ENCODE results near the gene IL1RAP. TPM values are rescaled to one million over a fixed set of nuclear protein-coding genes. Genes with fewer than 3 reads are reported as not detected.

The IL1RAP gene
- total RNA-seq, 1 donor from 2014 or later, result 43.4 TPM

GRCh38 chr3:190690246-190690645 is 176.4 kb downstream of the IL1RAP start:
- no peak for FAIRE-seq
- Histone ChIP-seq H3K4me3 (ENCODE audit: low read depth, low read length) (no peak overlapping the region), H3K36me3 (ENCODE audit: control insufficient read depth, insufficient read depth, low read length) (no peaks in the 10 kb centered on the region), H3K27me3 (ENCODE audit: control insufficient read depth, insufficient read depth, low read length) (no peaks in the 10 kb centered on the region)
- DNase-seq (ENCODE audit: low read depth), result no peak
- TF ChIP-seq CTCF (IDR thresholded peaks at IDR 0.05; ENCODE audit: insufficient read depth, low read length, severe bottlenecking), result no peak

GRCh38 chr3:190692256-190692655 is 178.4 kb downstream of the IL1RAP start:
- TF ChIP-seq CTCF (IDR thresholded peaks at IDR 0.05; ENCODE audit: insufficient read depth, low read length, severe bottlenecking), result no peak
- Histone ChIP-seq H3K36me3 (ENCODE audit: control insufficient read depth, insufficient read depth, low read length) (no peaks in the 10 kb centered on the region), H3K27me3 (ENCODE audit: control insufficient read depth, insufficient read depth, low read length) (no peaks in the 10 kb centered on the region), H3K4me3 (ENCODE audit: low read depth, low read length) (no peak overlapping the region)
- no peak for FAIRE-seq
- peak; percentile 45 for DNase-seq (ENCODE audit: low read depth)

GRCh38 chr3:190694335-190695001 is 180.6 kb downstream of the IL1RAP start:
- no peak for TF ChIP-seq CTCF (IDR thresholded peaks at IDR 0.05; ENCODE audit: insufficient read depth, low read length, severe bottlenecking)

GRCh38 chr3:190695225-190695624 is 181.3 kb downstream of the IL1RAP start:
- FAIRE-seq, result no peak
- no peak overlapping the region for H3K4me3 ChIP-seq (ENCODE audit: low read depth, low read length)
- no peak for TF ChIP-seq CTCF (IDR thresholded peaks at IDR 0.05; ENCODE audit: insufficient read depth, low read length, severe bottlenecking)
- H3K27me3 ChIP-seq (ENCODE audit: control insufficient read depth, insufficient read depth, low read length), result no peaks in the 10 kb centered on the region
- H3K36me3 ChIP-seq (ENCODE audit: control insufficient read depth, insufficient read depth, low read length), result no peaks in the 10 kb centered on the region
- no peak for DNase-seq (ENCODE audit: low read depth)

More at GRCh38 chr3:190694335-190695001, 180.6 kb downstream of the IL1RAP start:
- no peak for DNase-seq (ENCODE audit: low read depth)
- Histone ChIP-seq H3K4me3 (ENCODE audit: low read depth, low read length) (no peak overlapping the region), H3K27me3 (ENCODE audit: control insufficient read depth, insufficient read depth, low read length) (no peaks in the 10 kb centered on the region), H3K36me3 (ENCODE audit: control insufficient read depth, insufficient read depth, low read length) (no peaks in the 10 kb centered on the region)
- no peak for FAIRE-seq

GRCh38 chr3:190695994-190696393 is 182.1 kb downstream of the IL1RAP start:
- DNase-seq (ENCODE audit: low read depth) (no peak), FAIRE-seq (no peak)
- Histone ChIP-seq H3K27me3 (ENCODE audit: control insufficient read depth, insufficient read depth, low read length) (no peaks in the 10 kb centered on the region), H3K36me3 (ENCODE audit: control insufficient read depth, insufficient read depth, low read length) (no peaks in the 10 kb centered on the region), H3K4me3 (ENCODE audit: low read depth, low read length) (no peak overlapping the region)
- TF ChIP-seq CTCF (IDR thresholded peaks at IDR 0.05; ENCODE audit: insufficient read depth, low read length, severe bottlenecking), result no peak

Data from bronchial epithelial cell (primary cell).